T-helper 2 cell treated with Interferon-gamma antibody and Interleukin-4, amounts not matched to agents 100 ng/mL and 5 ng/mL, for 36 hours (primary cell): ENCODE results near the gene ATR. TPM values are rescaled to one million over a fixed set of nuclear protein-coding genes. Genes with fewer than 3 reads are reported as not detected.

Experiments
- total RNA-seq: library from RNA; stranded (reverse); gene quantifications from 2 replicates; pipeline ENCODE4 v1.2.3, GENCODE V29; 2022

ATR gene
- total RNA-seq, 1 donor from 2014 or later = 31.9 TPM

Other genes with a start within 250 kb of the ATR start
- 66.4 and 82.7 TPM in 2 replicates for gene XRN1, start 130.7 kb downstream of the ATR start, total RNA-seq
- 5.5 and 6.1 TPM in 2 replicates for gene PLS1, start 17.7 kb upstream of the ATR start, total RNA-seq
- gene TRPC1, start 145.3 kb upstream of the ATR start, total RNA-seq = 1.3 and 2.1 TPM in 2 replicates